Retinal pigment epithelial cell (primary cell): ENCODE measurements around the gene STX3.

ENCODE experiments used
- DNase-seq: peaks from one replicate; pipeline ENCODE4 v3.0.0-alpha.2; 2010; ENCODE audit warnings: low read depth
- H3K4me3 ChIP-seq: 2 replicates; pipeline ENCODE4 v1.5.1; 2011; ENCODE audit warnings: mild to moderate bottlenecking, low read length, control low read depth, moderate library complexity
- CTCF ChIP-seq: conservative IDR thresholded peaks from 2 replicates; pipeline ENCODE4 v1.5.1; 2011; ENCODE audit warnings: low read depth, low read length, control low read depth, inconsistent platforms

Gene STX3

DNA sequence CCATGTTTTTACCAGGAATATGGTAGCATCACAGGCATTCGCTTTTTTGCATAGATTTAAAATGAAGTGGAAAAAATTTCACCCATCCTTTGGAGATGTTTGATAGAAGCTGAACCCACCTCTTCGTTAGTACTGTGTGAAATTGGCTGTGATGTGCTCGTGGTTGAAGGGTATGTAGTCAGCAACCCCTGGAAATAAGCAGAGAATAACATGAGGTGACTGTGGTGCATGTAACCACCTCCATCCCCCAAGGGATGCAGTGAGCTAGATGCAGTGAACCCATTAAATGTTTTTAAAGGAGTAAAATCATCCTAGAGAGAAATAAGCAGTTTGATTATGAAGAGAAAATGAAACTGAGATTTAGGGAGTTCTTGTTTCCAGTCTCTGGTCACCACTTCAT lies 74.2 kb downstream of the STX3 start:
- no peak overlapping the region for H3K4me3 ChIP-seq
- no peak for TF ChIP-seq CTCF
- DNase-seq = no peak

DNA sequence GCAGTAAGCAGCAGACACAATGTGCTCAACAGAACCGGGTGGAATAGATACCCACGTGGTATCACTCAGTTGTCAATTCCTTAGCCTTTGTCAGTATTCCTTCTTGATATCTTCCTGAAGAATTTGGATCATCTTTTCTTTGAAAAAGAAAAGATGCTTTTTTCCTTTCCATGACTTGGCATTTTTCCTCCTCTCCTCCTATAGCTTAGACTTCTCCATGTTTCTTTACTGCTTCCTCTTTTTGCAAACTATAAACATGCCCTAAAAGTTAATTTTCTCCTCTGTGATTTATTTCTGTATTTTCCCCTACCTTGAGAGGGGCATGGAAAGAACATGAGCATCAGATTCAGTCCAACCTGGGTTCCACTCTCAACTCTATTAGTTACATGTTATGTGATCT lies 78.4 kb downstream of the STX3 start:
- no peak for DNase-seq
- H3K4me3 ChIP-seq = no peak overlapping the region
- no peak for TF ChIP-seq CTCF

DNA sequence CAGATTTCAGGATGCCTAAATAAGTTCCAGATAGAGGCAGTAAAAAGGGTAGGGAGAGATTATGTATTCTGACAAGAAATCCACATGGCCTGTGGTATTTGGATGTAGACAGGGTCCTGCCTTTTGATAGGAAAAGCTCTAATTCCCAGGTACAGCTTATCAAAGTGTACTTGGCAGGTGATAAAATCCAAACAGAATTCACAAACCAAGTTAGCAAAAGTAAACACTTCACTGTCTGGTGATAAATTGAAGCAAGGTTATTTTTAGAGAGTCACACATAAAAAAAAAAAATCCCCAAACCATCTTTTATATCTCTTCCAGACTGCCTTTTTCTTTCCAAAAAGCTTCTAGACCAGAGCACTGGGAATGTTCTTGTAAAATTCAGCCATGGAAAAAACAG lies 84.4 kb downstream of the STX3 start:
- no peak overlapping the region for H3K4me3 ChIP-seq
- DNase-seq = no peak
- TF ChIP-seq CTCF = no peak

DNA sequence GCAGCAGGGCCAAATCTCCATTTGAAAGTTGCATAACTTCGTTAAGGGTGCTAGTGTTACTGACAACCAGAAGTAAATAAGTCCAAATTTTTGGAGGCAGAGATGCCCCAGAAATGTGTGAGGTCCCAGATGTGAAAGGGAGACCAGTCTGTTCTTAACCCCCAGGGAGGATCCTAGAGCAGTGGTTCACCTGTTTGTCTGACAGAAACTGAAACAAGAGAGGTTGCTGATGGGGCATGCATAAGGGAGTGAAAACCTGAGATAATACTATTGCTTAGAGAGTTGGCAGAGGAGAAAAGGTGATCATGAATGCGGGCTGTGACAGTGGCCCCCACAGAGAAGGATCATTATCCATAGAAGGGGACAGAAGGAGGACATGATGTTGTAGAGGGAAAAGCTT lies 86.3 kb downstream of the STX3 start:
- DNase-seq = no peak
- H3K4me3 ChIP-seq = no peak overlapping the region
- TF ChIP-seq CTCF = no peak

DNA sequence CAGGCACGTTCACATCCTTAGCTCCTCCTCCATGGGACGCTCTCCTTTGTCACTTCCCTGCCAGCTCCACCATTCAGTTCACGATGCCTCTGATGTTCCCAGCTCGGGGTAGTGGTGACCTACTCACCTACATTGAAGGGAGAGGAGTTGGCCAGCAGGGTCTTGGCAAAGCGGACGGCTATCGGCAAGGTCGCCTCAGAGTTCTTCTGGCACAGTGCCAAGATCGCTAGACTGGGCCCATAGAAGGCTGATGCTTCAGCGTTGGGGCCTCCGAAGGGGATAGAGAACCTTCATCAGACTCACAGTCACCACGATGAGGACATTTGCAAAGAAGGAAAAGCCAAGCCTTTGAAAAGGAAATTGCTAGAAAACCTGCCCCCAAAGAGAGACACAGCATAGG lies 87.1 kb downstream of the STX3 start:
- no peak for DNase-seq
- no peak overlapping the region for H3K4me3 ChIP-seq
- no peak for TF ChIP-seq CTCF

- TF ChIP-seq CTCF = no peak
- no peak for DNase-seq
- H3K4me3 ChIP-seq = no peak within 1 kb of the TSS
Measured at GRCh38 chr11:59845399-59845798, 90.2 kb downstream of the STX3 start, which contains the start of gene CBLIF. TSS of gene CBLIF (minus strand) at chr11:59845499. CDS start at chr11:59845453, 46 bp downstream.

DNA sequence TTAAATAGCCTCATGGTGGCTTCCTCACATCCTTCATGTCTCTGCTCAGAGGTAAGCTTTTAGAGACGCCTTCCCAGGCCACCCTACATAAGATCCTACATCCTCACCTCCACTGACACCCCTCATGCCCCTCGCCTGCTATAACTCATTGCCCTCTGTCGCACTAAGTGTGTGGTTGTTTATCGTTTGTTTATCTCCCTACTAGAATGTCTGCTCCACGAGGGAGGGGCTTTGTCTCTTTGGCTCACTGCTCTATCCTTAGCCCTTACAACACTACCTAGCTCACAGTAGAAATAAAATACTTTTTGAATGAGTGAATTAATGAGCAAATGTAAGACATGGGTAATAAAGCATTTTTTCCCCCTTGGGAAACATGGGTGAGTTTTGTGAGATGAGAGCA lies 91.4 kb downstream of the STX3 start:
- DNase-seq = no peak
- no peak overlapping the region for H3K4me3 ChIP-seq
- no peak for TF ChIP-seq CTCF
